Measurements from ENCODE around the gene MAST1.
A peak's percentile ranks its signal among the peaks of the same experiment; 100 is the strongest.
"Not testable (repeated sequence)": the region's sequence is repeated elsewhere in the genome, so short reads cannot be mapped to it uniquely, and the experiment has no call there.

The MAST1 gene

DNA sequence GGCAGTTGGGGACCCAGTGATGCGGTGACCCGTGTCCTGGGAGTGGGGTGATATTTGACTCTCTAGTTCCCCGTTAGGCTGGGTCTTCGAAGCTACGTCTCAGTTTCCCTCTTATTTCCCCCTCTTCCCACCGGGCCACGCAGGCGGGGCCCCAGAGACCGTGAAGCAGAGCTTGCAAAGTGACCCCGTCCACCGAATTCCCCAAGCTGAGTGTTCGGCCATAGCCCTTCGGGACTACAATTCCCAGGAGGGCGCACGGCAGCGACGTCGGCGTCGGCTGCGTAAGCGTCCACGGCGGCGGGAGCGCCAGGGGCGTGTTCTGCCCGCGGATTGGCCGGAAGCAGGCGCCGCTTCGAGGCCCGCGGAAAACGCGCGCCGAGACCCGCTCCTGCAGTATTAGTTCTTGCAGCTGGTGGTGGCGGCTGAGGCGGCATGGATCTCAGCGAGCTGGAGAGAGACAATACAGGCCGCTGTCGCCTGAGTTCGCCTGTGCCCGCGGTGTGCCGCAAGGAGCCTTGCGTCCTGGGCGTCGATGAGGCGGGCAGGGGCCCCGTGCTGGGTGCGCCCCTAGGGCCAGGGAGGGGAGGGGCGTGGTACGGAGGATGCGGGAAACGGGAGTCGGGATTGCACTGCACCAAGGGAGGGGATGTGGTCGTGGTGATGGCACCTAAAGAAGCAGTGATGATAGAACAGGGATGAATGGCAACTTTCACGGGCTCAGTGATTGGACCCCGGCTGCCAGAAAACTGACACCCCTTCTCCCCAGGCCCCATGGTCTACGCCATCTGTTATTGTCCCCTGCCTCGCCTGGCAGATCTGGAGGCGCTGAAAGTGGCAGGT, 31.9 kb upstream of the MAST1 start, which contains the start of gene RNASEH2A:
RNASEH2A (plus strand) TSS at position 343 of the 840 bp plus-strand sequence; CDS start at position 433, 90 bp downstream.
- Histone ChIP-seq H3K14ac (ENCODE audit: low read length in 2 of 2) (peak within 1 kb of the TSS in 1 of 2 experiments; percentile 57), H3K18ac (ENCODE audit: low read depth in 1 of 2, low read length in 2 of 2) (peak within 1 kb of the TSS; percentile 61), H2AK5ac (ENCODE audit: low read length, severe bottlenecking) (peak within 1 kb of the TSS; percentile 13), H2BK15ac (ENCODE audit: low read depth, poor library complexity, severe bottlenecking) (no peak within 1 kb of the TSS), H4K91ac (ENCODE audit: low read length) (peak within 1 kb of the TSS; percentile 87), H2AFZ (ENCODE audit: low read depth, low read length) (peak within 1 kb of the TSS; percentile 74), H3K4me2 (ENCODE audit: low read length, poor library complexity, severe bottlenecking) (peak within 1 kb of the TSS; percentile 85), H3K27ac (ENCODE audit: low read length, poor library complexity, severe bottlenecking) (no peak within 1 kb of the TSS), H3K4me1 (ENCODE audit: control insufficient read depth, insufficient read depth, low read depth, low read length) (peaks cover 20% of the 10 kb centered on the region), H2BK5ac (ENCODE audit: low read depth, low read length, poor library complexity, severe bottlenecking) (no peak within 1 kb of the TSS), H3K9me3 (ENCODE audit: control insufficient read depth, low read length) (no peaks in the 10 kb centered on the region), H3K23ac (ENCODE audit: low read length in 2 of 2) (peak within 1 kb of the TSS in 1 of 2 experiments; percentile 29), H4K8ac (ENCODE audit: low read length) (peak within 1 kb of the TSS; percentile 99), H3K27me3 (ENCODE audit: control insufficient read depth in 1 of 2, insufficient read depth in 1 of 2, low read length in 2 of 2) (no peaks in the 10 kb centered on the region), H3K4me3 (ENCODE audit: insufficient read depth in 1 of 2, low read depth in 1 of 2, low read length in 2 of 2) (peak within 1 kb of the TSS; percentile 75 to 82), H2BK120ac (ENCODE audit: low read depth, low read length) (peak within 1 kb of the TSS; percentile 81), H3K4ac (ENCODE audit: low read depth in 1 of 2, low read length in 2 of 2) (peak within 1 kb of the TSS; percentile 18 to 19), H3K36me3 (ENCODE audit: control insufficient read depth in 1 of 2, insufficient read depth in 2 of 2, low read depth in 1 of 2, low read length in 2 of 2) (peaks cover 0 to 10% of the 10 kb centered on the region in 2 experiments), H2BK12ac (ENCODE audit: low read length in 2 of 2) (no peak within 1 kb of the TSS), H3K9ac (ENCODE audit: low read length) (peak within 1 kb of the TSS; percentile 79), H3K79me1 (replicated peaks; ENCODE audit: low read length, poor library complexity, severe bottlenecking) (peaks cover 8% of the 10 kb centered on the region)
- 6% methylated on average over 55 of the region's 66 CpGs for WGBS
- peak; percentile 91 for DNase-seq

DNA sequence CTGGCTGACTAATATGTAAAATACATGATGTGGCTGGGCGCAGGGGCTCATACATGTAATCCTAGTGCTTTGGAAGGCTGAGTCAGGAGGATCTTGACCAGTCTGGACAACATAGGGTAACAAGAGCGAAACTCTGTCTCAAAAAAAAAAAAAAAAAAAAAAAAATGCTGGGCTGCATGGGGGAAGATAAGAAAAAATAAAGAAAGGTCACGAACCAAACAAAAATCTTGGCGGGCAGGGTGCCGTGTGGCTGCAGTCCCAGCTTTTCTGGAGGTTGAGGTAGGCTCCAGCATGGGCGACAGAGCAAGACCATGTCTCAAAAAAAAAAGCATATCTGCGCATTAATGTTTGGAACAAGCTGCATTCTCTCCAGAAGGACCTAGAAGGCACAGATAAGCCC, 23.2 kb upstream of the MAST1 start:
- Histone ChIP-seq H3K23ac (ENCODE audit: low read length in 2 of 2) (no peak overlapping the region), H3K9me3 (ENCODE audit: control insufficient read depth, low read length) (no peaks in the 10 kb centered on the region), H2AFZ (ENCODE audit: low read depth, low read length) (no peak overlapping the region), H3K27ac (ENCODE audit: low read length, poor library complexity, severe bottlenecking) (no peak overlapping the region), H3K36me3 (ENCODE audit: control insufficient read depth in 1 of 2, insufficient read depth in 2 of 2, low read depth in 1 of 2, low read length in 2 of 2) (peaks cover 6 to 9% of the 10 kb centered on the region in 2 experiments), H2BK12ac (ENCODE audit: low read length in 2 of 2) (no peak overlapping the region), H2BK120ac (ENCODE audit: low read depth, low read length) (no peak overlapping the region), H3K14ac (ENCODE audit: low read length in 2 of 2) (no peak overlapping the region), H2AK5ac (ENCODE audit: low read length, severe bottlenecking) (no peak overlapping the region), H3K4me3 (ENCODE audit: insufficient read depth in 1 of 2, low read depth in 1 of 2, low read length in 2 of 2) (no peak overlapping the region), H4K8ac (ENCODE audit: low read length) (no peak overlapping the region), H2BK5ac (ENCODE audit: low read depth, low read length, poor library complexity, severe bottlenecking) (no peak overlapping the region), H3K79me1 (replicated peaks; ENCODE audit: low read length, poor library complexity, severe bottlenecking) (no peaks in the 10 kb centered on the region), H3K4ac (ENCODE audit: low read depth in 1 of 2, low read length in 2 of 2) (no peak overlapping the region), H3K9ac (ENCODE audit: low read length) (no peak overlapping the region), H3K18ac (ENCODE audit: low read depth in 1 of 2, low read length in 2 of 2) (no peak overlapping the region), H4K91ac (ENCODE audit: low read length) (no peak overlapping the region), H3K4me1 (ENCODE audit: control insufficient read depth, insufficient read depth, low read depth, low read length) (no peaks in the 10 kb centered on the region), H2BK15ac (ENCODE audit: low read depth, poor library complexity, severe bottlenecking) (no peak overlapping the region), H3K27me3 (ENCODE audit: control insufficient read depth in 1 of 2, insufficient read depth in 1 of 2, low read length in 2 of 2) (no peaks in the 10 kb centered on the region), H3K4me2 (ENCODE audit: low read length, poor library complexity, severe bottlenecking) (no peak overlapping the region)
- DNase-seq, result no peak
- 97% methylated on average over 7 of the region's 7 CpGs for WGBS

DNA sequence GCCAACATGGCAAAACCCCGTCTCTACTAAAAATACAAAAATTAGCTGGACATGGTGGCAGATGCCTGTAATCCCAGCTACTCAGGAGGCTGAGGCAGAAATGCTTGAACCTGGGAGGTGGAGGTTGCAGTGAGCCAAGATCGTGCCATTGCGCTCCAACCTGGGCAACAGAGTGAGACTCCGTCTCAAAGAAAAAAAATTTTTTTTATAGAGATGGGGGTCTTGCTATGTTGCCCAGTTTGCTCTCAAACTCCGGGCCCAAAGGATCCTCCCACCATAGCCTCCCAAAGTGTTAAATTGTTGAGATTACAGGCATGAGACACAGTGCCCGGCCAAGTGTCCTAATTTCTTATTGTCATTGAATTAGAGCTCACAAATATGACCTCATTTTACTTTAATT, 21.1 kb upstream of the MAST1 start:
- not testable (repeated sequence) for H2BK5ac ChIP-seq (ENCODE audit: low read depth, low read length, poor library complexity, severe bottlenecking); H3K4me2 ChIP-seq (ENCODE audit: low read length, poor library complexity, severe bottlenecking); H3K27ac ChIP-seq (ENCODE audit: low read length, poor library complexity, severe bottlenecking); H3K4ac ChIP-seq (ENCODE audit: low read depth in 1 of 2, low read length in 2 of 2); H3K4me1 ChIP-seq (ENCODE audit: control insufficient read depth, insufficient read depth, low read depth, low read length); H4K91ac ChIP-seq (ENCODE audit: low read length); H3K9ac ChIP-seq (ENCODE audit: low read length); H2BK15ac ChIP-seq (ENCODE audit: low read depth, poor library complexity, severe bottlenecking); H3K4me3 ChIP-seq (ENCODE audit: insufficient read depth in 1 of 2, low read depth in 1 of 2, low read length in 2 of 2); H3K36me3 ChIP-seq (ENCODE audit: control insufficient read depth in 1 of 2, insufficient read depth in 2 of 2, low read depth in 1 of 2, low read length in 2 of 2); H3K18ac ChIP-seq (ENCODE audit: low read depth in 1 of 2, low read length in 2 of 2); H4K8ac ChIP-seq (ENCODE audit: low read length); H2AK5ac ChIP-seq (ENCODE audit: low read length, severe bottlenecking); H2BK12ac ChIP-seq (ENCODE audit: low read length in 2 of 2); H3K27me3 ChIP-seq (ENCODE audit: control insufficient read depth in 1 of 2, insufficient read depth in 1 of 2, low read length in 2 of 2); DNase-seq; H3K79me1 ChIP-seq (replicated peaks; ENCODE audit: low read length, poor library complexity, severe bottlenecking); H3K9me3 ChIP-seq (ENCODE audit: control insufficient read depth, low read length); H2AFZ ChIP-seq (ENCODE audit: low read depth, low read length); H2BK120ac ChIP-seq (ENCODE audit: low read depth, low read length); H3K14ac ChIP-seq (ENCODE audit: low read length in 2 of 2); H3K23ac ChIP-seq (ENCODE audit: low read length in 2 of 2)
- WGBS, result 93% methylated on average over 3 of the region's 6 CpGs

DNA sequence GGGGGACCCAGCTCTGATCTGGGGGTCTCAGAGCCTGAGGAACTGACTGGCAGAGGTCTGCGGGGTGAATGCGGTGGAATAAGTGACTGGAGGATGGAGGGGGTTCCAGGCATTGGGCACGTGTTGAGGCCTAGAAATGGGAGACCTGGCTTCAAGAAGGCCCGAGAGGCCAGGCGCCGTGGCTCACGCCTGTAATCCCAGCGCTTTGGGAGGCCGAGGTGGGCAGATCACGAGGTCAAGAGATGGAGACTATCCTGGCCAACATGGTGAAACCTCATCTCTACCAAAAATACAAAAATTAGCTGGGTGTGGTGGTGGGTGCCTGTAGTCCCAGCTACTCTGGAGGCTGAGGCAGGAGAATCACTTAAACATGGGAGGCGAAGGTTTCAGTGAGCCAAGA, 20.5 kb upstream of the MAST1 start:
- not testable (repeated sequence) for H3K27me3 ChIP-seq (ENCODE audit: control insufficient read depth in 1 of 2, insufficient read depth in 1 of 2, low read length in 2 of 2); H3K23ac ChIP-seq (ENCODE audit: low read length in 2 of 2)
- WGBS, result 98% methylated on average over 10 of the region's 11 CpGs

More for the DNA sequence above, 20.5 kb upstream of the MAST1 start:
- not testable (repeated sequence) for H2BK15ac ChIP-seq (ENCODE audit: low read depth, poor library complexity, severe bottlenecking); H3K4ac ChIP-seq (ENCODE audit: low read depth in 1 of 2, low read length in 2 of 2); H3K14ac ChIP-seq (ENCODE audit: low read length in 2 of 2); H3K36me3 ChIP-seq (ENCODE audit: control insufficient read depth in 1 of 2, insufficient read depth in 2 of 2, low read depth in 1 of 2, low read length in 2 of 2); H3K27ac ChIP-seq (ENCODE audit: low read length, poor library complexity, severe bottlenecking); H3K9ac ChIP-seq (ENCODE audit: low read length); H2AK5ac ChIP-seq (ENCODE audit: low read length, severe bottlenecking); H3K79me1 ChIP-seq (replicated peaks; ENCODE audit: low read length, poor library complexity, severe bottlenecking); H3K4me3 ChIP-seq (ENCODE audit: insufficient read depth in 1 of 2, low read depth in 1 of 2, low read length in 2 of 2); H3K4me1 ChIP-seq (ENCODE audit: control insufficient read depth, insufficient read depth, low read depth, low read length); H3K4me2 ChIP-seq (ENCODE audit: low read length, poor library complexity, severe bottlenecking); H2AFZ ChIP-seq (ENCODE audit: low read depth, low read length); DNase-seq; H3K18ac ChIP-seq (ENCODE audit: low read depth in 1 of 2, low read length in 2 of 2); H3K9me3 ChIP-seq (ENCODE audit: control insufficient read depth, low read length); H2BK120ac ChIP-seq (ENCODE audit: low read depth, low read length); H4K91ac ChIP-seq (ENCODE audit: low read length); H2BK12ac ChIP-seq (ENCODE audit: low read length in 2 of 2); H2BK5ac ChIP-seq (ENCODE audit: low read depth, low read length, poor library complexity, severe bottlenecking); H4K8ac ChIP-seq (ENCODE audit: low read length)
